HFF-Myc (cell line): Measurements from ENCODE around the gene MRPL32.
A peak's percentile ranks its signal among the peaks of the same experiment; 100 is the strongest.

Experiments
- DNase-seq: peaks from one replicate; pipeline ENCODE4 v3.0.0-alpha.2; 2011; ENCODE audit warnings: low read depth; ENCODE audit errors: extremely low read depth
- H3K4me3 ChIP-seq: replicated peaks from 2 replicates; pipeline ENCODE4 v1.5.1; 2011; ENCODE audit warnings: low read depth, mild to moderate bottlenecking, control low read depth, low read length
- CTCF ChIP-seq: IDR thresholded peaks from 2 replicates; pipeline ENCODE4 v1.5.1; 2012; ENCODE audit warnings: mild to moderate bottlenecking, low read depth, low read length, control low read depth; ENCODE audit errors: missing control alignments

MRPL32 gene

GRCh38 chr7:42900842-42901241, 31.3 kb upstream of the MRPL32 start:
- no peak for DNase-seq
- TF ChIP-seq CTCF: no peak
- H3K4me3 ChIP-seq: no peak overlapping the region

DNA sequence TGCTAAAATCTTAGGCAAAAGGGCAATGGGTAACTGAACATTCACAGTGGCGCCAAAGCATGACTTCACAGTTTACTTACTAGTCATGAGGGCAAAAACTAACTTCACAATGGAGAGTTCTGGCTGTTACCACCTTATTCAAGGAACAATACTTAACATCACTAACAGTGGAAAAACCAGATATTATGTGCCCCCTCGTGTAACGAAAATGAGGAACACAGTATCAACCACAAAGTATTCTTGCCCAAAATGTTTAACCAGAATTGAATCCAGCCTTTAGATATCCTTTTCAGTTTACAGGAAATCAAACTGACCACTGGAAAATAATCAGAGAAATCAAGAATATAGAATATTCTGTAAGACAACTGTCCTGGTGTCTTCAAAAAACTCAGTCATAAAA, 29.8 kb upstream of the MRPL32 start:
- TF ChIP-seq CTCF: no peak
- DNase-seq: no peak

GRCh38 chr7:42906181-42906580, 26.0 kb upstream of the MRPL32 start:
- DNase-seq: no peak
- no peak overlapping the region for H3K4me3 ChIP-seq
- no peak for TF ChIP-seq CTCF

More for the DNA sequence above, 29.8 kb upstream of the MRPL32 start:
- H3K4me3 ChIP-seq: no peak overlapping the region

GRCh38 chr7:42907316-42907715, 24.9 kb upstream of the MRPL32 start:
- H3K4me3 ChIP-seq: no peak overlapping the region
- DNase-seq: no peak
- TF ChIP-seq CTCF: no peak

- TF ChIP-seq CTCF: no peak
- no peak overlapping the region; the same call in 1 of the 2 replicates for H3K4me3 ChIP-seq
Measured at GRCh38 chr7:42910306-42910705, 21.9 kb upstream of the MRPL32 start.

GRCh38 chr7:42911454-42912447, 20.4 kb upstream of the MRPL32 start, which contains the start of gene C7orf25:
Gene C7orf25, minus strand, starts transcription at chr7:42912070. Its CDS starts 1,170 bp downstream, at chr7:42910900.
- no peak for TF ChIP-seq CTCF
- H3K4me3 ChIP-seq: peak within 1 kb of the TSS; percentile 65
- peak; percentile 70 for DNase-seq

More at GRCh38 chr7:42910306-42910705, 21.9 kb upstream of the MRPL32 start:
- no peak for DNase-seq
